HepG2 (cell line): ENCODE measurements around the gene ZBP1. TPM values are rescaled to one million over a fixed set of nuclear protein-coding genes. Genes with fewer than 3 reads are reported as not detected.
A peak's percentile ranks its signal among the peaks of the same experiment; 100 is the strongest.

Experiments used
- ARID5B ChIP-seq: IDR thresholded peaks from 2 replicates; pipeline ENCODE4 v1.4.0; 2020; ENCODE audit warnings: mild to moderate bottlenecking, missing genetic modification reagents
- BRCA1 ChIP-seq: sonication (generic); formaldehyde crosslinking; IDR thresholded peaks from 2 replicates; pipeline ENCODE4 v1.4.0; 2020; ENCODE audit warnings: missing genetic modification reagents
- CBX5 ChIP-seq: sonication (generic); formaldehyde crosslinking; IDR thresholded peaks from 2 replicates; pipeline ENCODE4 v1.4.0; 2020; ENCODE audit warnings: missing genetic modification reagents, borderline replicate concordance
- ERF ChIP-seq: IDR thresholded peaks from 2 replicates; pipeline ENCODE4 v1.6.1; 2018; ENCODE audit warnings: missing biosample characterization, missing genetic modification reagents
- GZF1 ChIP-seq: sonication (generic); formaldehyde crosslinking; IDR thresholded peaks from 2 replicates; pipeline ENCODE4 v1.5.1; 2020; ENCODE audit warnings: mild to moderate bottlenecking, missing genetic modification reagents
- HIC2 ChIP-seq: sonication (generic); formaldehyde crosslinking; IDR thresholded peaks from 2 replicates; pipeline ENCODE4 v1.9.0; 2022; ENCODE audit warnings: low read depth, missing genetic modification reagents
- ISX ChIP-seq: sonication (generic); formaldehyde crosslinking; conservative IDR thresholded peaks from 2 replicates; pipeline ENCODE4 v1.5.0; 2020; ENCODE audit warnings: missing genetic modification reagents
- LCORL ChIP-seq, 2 experiments: fragments of 450-650 bp in 1 of 2; sonication (generic) in 1 of 2; formaldehyde crosslinking in 1 of 2; IDR thresholded peaks; 2 replicates each; pipeline versions ENCODE4 v1.5.0 to v1.6.1; 2017 to 2020; ENCODE audit warnings: antibody characterized with exemption in 1 of 2, missing genetic modification reagents in 1 of 2
- PPARG ChIP-seq: conservative IDR thresholded peaks from 2 replicates; pipeline ENCODE4 v1.6.1; 2016; ENCODE audit warnings: missing biosample characterization, missing genetic modification reagents
- PRPF4 ChIP-seq: fragments of 200-400 bp; formaldehyde crosslinking; IDR thresholded peaks from 2 replicates; pipeline ENCODE4 v1.6.1; 2016; ENCODE audit warnings: low read length, low read depth; ENCODE audit not compliant: poor library complexity, severe bottlenecking
- TSC22D2 ChIP-seq: sonication (generic); formaldehyde crosslinking; IDR thresholded peaks from 2 replicates; pipeline ENCODE4 v1.5.1; 2020; ENCODE audit warnings: missing genetic modification reagents, mild to moderate bottlenecking, borderline replicate concordance
- UBTF ChIP-seq: sonication (generic); formaldehyde crosslinking; IDR thresholded peaks from 2 replicates; pipeline ENCODE4 v1.4.0; 2020; ENCODE audit warnings: mild to moderate bottlenecking, missing genetic modification reagents
- ZFP62 ChIP-seq: sonication (generic); formaldehyde crosslinking; IDR thresholded peaks from 2 replicates; pipeline ENCODE4 v1.4.0; 2020; ENCODE audit warnings: missing genetic modification reagents
- ZNF331 ChIP-seq: sonication (generic); formaldehyde crosslinking; IDR thresholded peaks from 2 replicates; pipeline ENCODE4 v1.4.0; 2020; ENCODE audit warnings: missing genetic modification reagents
- ZNF652 ChIP-seq: IDR thresholded peaks from 2 replicates; pipeline ENCODE4 v1.6.1; 2016; ENCODE audit warnings: low read depth, borderline replicate concordance
- polyA plus RNA-seq, 8 experiments: library from polyadenylated mRNA; depleted of rRNA in 3 of 8; stranded (reverse) in 7 of 8; unstranded in 1 of 8; fragments of >200 nt; fragmentation: Illumina TruSeq in 4 of 8; extraction: Trizol in 4 of 8; gene quantifications; 2 replicates each; pipeline versions ENCODE4 v1.2.1 to v1.2.3, GENCODE V29; 2011 to 2016; ENCODE audit warnings: low read depth in 4 of 8, missing spikeins in 1 of 8, mixed read lengths in 1 of 8; ENCODE audit not compliant: insufficient read depth in 1 of 8
- total RNA-seq, 5 experiments: library from RNA; depleted of rRNA; stranded (reverse); fragments of >200 nt; fragmentation: Illumina TruSeq; extraction: Trizol; gene quantifications; 2 replicates each; pipeline ENCODE4 v1.2.3, GENCODE V29; 2016; ENCODE audit warnings: low read depth in 1 of 5
- TF ChIP-seq, protein P1 (sequence below): sonication (generic); formaldehyde crosslinking; IDR thresholded peaks from 2 replicates; pipeline ENCODE4 v1.5.1; 2020; ENCODE audit warnings: mild to moderate bottlenecking, missing genetic modification reagents
- TF ChIP-seq, protein P2 (sequence below): sonication (generic); formaldehyde crosslinking; IDR thresholded peaks from 2 replicates; pipeline ENCODE4 v1.8.1; 2023; ENCODE audit warnings: mild to moderate bottlenecking, missing genetic modification reagents

Gene ZBP1
- total and polyA plus RNA-seq, 2 of the 13 experiments (the other 11 are each of a cell fraction or from before 2014, with no cell fraction given), result not detected

DNA sequence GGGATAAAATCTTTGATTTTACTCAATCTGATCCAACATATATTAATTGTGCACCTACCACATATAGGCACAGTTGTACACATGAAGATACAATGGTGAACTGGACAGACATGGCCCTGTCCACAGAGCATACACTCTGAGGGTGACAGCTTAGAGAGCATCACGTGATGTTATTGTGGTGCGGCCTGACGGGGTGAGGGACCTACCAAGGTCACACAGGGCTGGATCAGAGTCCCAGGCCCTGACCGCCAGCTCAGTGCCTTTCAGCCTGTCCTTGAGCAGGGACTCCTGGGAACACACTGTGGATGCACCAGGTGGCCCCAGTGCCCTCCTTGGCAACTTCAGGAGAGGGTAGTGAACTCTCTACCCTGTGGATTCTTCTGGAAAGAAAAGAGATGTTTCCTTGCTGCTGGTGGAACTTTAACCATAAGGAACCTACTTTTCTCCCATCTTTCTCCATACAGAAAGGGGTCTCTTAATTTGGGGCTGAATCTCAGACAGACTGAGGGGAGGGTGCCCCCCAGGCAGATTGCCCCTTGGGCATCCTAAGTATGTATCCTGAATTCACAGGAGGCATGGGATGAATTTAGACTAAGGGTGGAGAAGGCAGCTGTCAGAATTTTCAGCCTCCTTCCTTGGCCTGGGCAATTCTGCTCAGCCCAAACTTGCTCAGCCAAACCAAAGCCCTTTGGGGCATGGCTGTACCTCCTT, 32.8 kb downstream of the ZBP1 start (continued):
- TF ChIP-seq, protein P1, sequence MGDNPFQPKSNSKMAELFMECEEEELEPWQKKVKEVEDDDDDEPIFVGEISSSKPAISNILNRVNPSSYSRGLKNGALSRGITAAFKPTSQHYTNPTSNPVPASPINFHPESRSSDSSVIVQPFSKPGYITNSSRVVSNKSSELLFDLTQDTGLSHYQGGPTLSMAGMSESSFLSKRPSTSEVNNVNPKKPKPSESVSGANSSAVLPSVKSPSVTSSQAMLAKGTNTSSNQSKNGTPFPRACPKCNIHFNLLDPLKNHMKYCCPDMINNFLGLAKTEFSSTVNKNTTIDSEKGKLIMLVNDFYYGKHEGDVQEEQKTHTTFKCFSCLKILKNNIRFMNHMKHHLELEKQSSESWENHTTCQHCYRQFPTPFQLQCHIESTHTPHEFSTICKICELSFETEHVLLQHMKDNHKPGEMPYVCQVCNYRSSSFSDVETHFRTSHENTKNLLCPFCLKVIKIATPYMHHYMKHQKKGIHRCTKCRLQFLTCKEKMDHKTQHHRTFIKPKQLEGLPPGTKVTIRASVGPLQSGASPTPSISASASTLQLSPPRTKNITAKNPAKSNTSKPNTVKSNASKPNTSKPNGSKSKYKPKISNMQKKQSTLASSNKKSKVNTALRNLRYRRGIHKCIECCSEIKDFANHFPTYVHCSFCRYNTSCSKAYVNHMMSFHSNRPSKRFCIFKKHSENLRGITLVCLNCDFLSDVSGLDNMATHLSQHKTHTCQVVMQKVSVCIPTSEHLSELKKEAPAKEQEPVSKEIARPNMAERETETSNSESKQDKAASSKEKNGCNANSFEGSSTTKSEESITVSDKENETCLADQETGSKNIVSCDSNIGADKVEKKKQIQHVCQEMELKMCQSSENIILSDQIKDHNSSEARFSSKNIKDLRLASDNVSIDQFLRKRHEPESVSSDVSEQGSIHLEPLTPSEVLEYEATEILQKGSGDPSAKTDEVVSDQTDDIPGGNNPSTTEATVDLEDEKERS, result peak; percentile 93
- TF ChIP-seq ARID5B (CRISPR knock-in tag), result peak; percentile 97
- TF ChIP-seq BRCA1 (CRISPR knock-in tag), result peak; percentile 60; the same call in 1 of the 2 replicates
- no peak for TF ChIP-seq LCORL (IDR thresholded peaks at IDR 0.05)
- TF ChIP-seq LCORL (CRISPR knock-in tag; IDR thresholded peaks at IDR 0.05), result peak; percentile 83
- peak; percentile 97 for TF ChIP-seq ERF (CRISPR knock-in tag)
- peak; percentile 44; the same call in 1 of the 2 replicates for TF ChIP-seq ZNF652 (CRISPR knock-in tag)
- TF ChIP-seq TSC22D2 (CRISPR knock-in tag), result no peak
- TF ChIP-seq PRPF4, result no peak
- no peak for TF ChIP-seq ISX
- TF ChIP-seq UBTF (CRISPR knock-in tag), result peak; percentile 39; the same call in 1 of the 2 replicates
- TF ChIP-seq PPARG (CRISPR knock-in tag), result peak; percentile 66; the same call in 1 of the 2 replicates
- TF ChIP-seq CBX5, result peak; percentile 90
- TF ChIP-seq, protein P2, sequence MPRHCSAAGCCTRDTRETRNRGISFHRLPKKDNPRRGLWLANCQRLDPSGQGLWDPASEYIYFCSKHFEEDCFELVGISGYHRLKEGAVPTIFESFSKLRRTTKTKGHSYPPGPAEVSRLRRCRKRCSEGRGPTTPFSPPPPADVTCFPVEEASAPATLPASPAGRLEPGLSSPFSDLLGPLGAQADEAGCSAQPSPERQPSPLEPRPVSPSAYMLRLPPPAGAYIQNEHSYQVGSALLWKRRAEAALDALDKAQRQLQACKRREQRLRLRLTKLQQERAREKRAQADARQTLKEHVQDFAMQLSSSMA, result no peak
- TF ChIP-seq HIC2, result peak; percentile 97
- TF ChIP-seq GZF1 (CRISPR knock-in tag), result 0 out of 2 replicates have a peak, but pooled peaks have one; percentile 54
- no peak for TF ChIP-seq ZFP62 (CRISPR knock-in tag)
- peak; percentile 93 for TF ChIP-seq ZNF331
